Stimulated activated naive CD8-positive, alpha-beta T cell treated with anti-CD3 and anti-CD28 coated beads, Interleukin-15, Interleukin-2, amounts not matched to agents 100 U/mL and 50 U/mL, for 24 hours (primary cell): Measurements from ENCODE around the gene C5AR2.
"Not testable (repeated sequence)": the region's sequence is repeated elsewhere in the genome, so short reads cannot be mapped to it uniquely, and the experiment has no call there.

Source experiments
- ATAC-seq: fragments of 150-1000 bp; cut with Tn5 transposase; one replicate; pipeline ENCODE4 v1.10.0; 2021
- DNase-seq: peaks from one replicate; pipeline ENCODE4 v3.0.0; 2021

The C5AR2 gene

GRCh38 chr19:47363758-47364531 is 32.0 kb downstream of the C5AR2 start:
- ATAC-seq (no peak), DNase-seq (no peak)

GRCh38 chr19:47365455-47365854 is 33.5 kb downstream of the C5AR2 start:
- ATAC-seq, DNase-seq: not testable (repeated sequence)

- DNase-seq (no peak), ATAC-seq (no peak)
Observed at GRCh38 chr19:47370045-47370611, 38.2 kb downstream of the C5AR2 start.

- DNase-seq (no peak), ATAC-seq (no peak)
Observed at GRCh38 chr19:47371261-47371660, 39.3 kb downstream of the C5AR2 start.

GRCh38 chr19:47372603-47373002 is 40.6 kb downstream of the C5AR2 start:
- no peak for DNase-seq
- ATAC-seq, result no peak

GRCh38 chr19:47373246-47374240 is 41.6 kb downstream of the C5AR2 start:
- no peak for ATAC-seq

GRCh38 chr19:47374876-47375693 is 43.1 kb downstream of the C5AR2 start:
- peak; percentile 10 for ATAC-seq
- DNase-seq, result no peak

More at GRCh38 chr19:47373246-47374240, 41.6 kb downstream of the C5AR2 start:
- no peak for DNase-seq

- DNase-seq, result no peak
- no peak for ATAC-seq
Observed at GRCh38 chr19:47375694-47376588, 44.0 kb downstream of the C5AR2 start.

- no peak for DNase-seq
Observed at GRCh38 chr19:47376589-47377144, 44.7 kb downstream of the C5AR2 start.

GRCh38 chr19:47377208-47377701 is 45.3 kb downstream of the C5AR2 start:
- ATAC-seq, result no peak
- no peak for DNase-seq

More at GRCh38 chr19:47376589-47377144, 44.7 kb downstream of the C5AR2 start:
- no peak for ATAC-seq

GRCh38 chr19:47377801-47378200 is 45.8 kb downstream of the C5AR2 start:
- ATAC-seq (no peak), DNase-seq (no peak)

- ATAC-seq, result no peak
- DNase-seq, result no peak
Observed at GRCh38 chr19:47378246-47378645, 46.3 kb downstream of the C5AR2 start.

GRCh38 chr19:47379381-47379938 is 47.5 kb downstream of the C5AR2 start:
- ATAC-seq, result no peak
- no peak for DNase-seq

GRCh38 chr19:47380559-47380958 is 48.6 kb downstream of the C5AR2 start:
- ATAC-seq, result no peak
- no peak for DNase-seq

GRCh38 chr19:47381121-47381520 is 49.1 kb downstream of the C5AR2 start:
- DNase-seq, result no peak
- ATAC-seq, result no peak

- DNase-seq (no peak), ATAC-seq (no peak)
Observed at GRCh38 chr19:47381653-47382279, 49.8 kb downstream of the C5AR2 start.

- not testable (repeated sequence) for DNase-seq, ATAC-seq
Observed at GRCh38 chr19:47383890-47384289, 51.9 kb downstream of the C5AR2 start.

GRCh38 chr19:47384533-47384932 is 52.6 kb downstream of the C5AR2 start:
- not testable (repeated sequence) for ATAC-seq, DNase-seq

- not testable (repeated sequence) for ATAC-seq, DNase-seq
Observed at GRCh38 chr19:47386582-47386981, 54.6 kb downstream of the C5AR2 start.
